NCI-H1417 treated with DMSO at 0.1 percent for 48 hours (cell line): ENCODE data around the gene ROBO2.

ENCODE experiments used
- DNase-seq: peaks from one replicate; lab custom pipeline; 2025; lab: John Stamatoyannopoulos, UW

ROBO2 gene

GRCh38 chr3:77039606-77040171, at the start of gene ROBO2:
Gene ROBO2 (plus strand): TSS chr3:77040099. CDS start chr3:77040786, 687 bp downstream.
- no peak for DNase-seq

- DNase-seq = no peak
These were observed 49.3 kb upstream of the ROBO2 start for GRCh38 chr3:76990606-76991005.

GRCh38 chr3:76991165-76991564, 48.7 kb upstream of the ROBO2 start:
- DNase-seq = no peak

GRCh38 chr3:76997733-76998132, 42.2 kb upstream of the ROBO2 start:
- DNase-seq = no peak

GRCh38 chr3:76998555-76998954, 41.3 kb upstream of the ROBO2 start:
- no peak for DNase-seq

- no peak for DNase-seq
These were observed 38.7 kb upstream of the ROBO2 start for GRCh38 chr3:77001062-77001701.

- DNase-seq = no peak
These were observed 25.7 kb upstream of the ROBO2 start for GRCh38 chr3:77014226-77014625.

- DNase-seq = no peak
These were observed 14.4 kb upstream of the ROBO2 start for GRCh38 chr3:77025471-77025870.

- DNase-seq = no peak
These were observed 12.8 kb upstream of the ROBO2 start for GRCh38 chr3:77026904-77027634.

- no peak for DNase-seq
These were observed 11.9 kb upstream of the ROBO2 start for GRCh38 chr3:77028005-77028404.

GRCh38 chr3:77038468-77038929, 1.4 kb upstream of the ROBO2 start:
- peak; percentile 42 for DNase-seq

- DNase-seq = no peak
These were observed 831 bp upstream of the ROBO2 start for GRCh38 chr3:77038930-77039605.

GRCh38 chr3:77040216-77040615, 317 bp downstream of the ROBO2 start:
- DNase-seq = no peak

GRCh38 chr3:77040926-77041722, 1.2 kb downstream of the ROBO2 start:
- no peak for DNase-seq

GRCh38 chr3:77041811-77042210, 1.9 kb downstream of the ROBO2 start:
- no peak for DNase-seq

GRCh38 chr3:77042343-77042742, 2.4 kb downstream of the ROBO2 start:
- DNase-seq = no peak

GRCh38 chr3:77042882-77043281, 3.0 kb downstream of the ROBO2 start:
- DNase-seq = no peak

GRCh38 chr3:77045686-77046085, 5.8 kb downstream of the ROBO2 start:
- DNase-seq = no peak

- DNase-seq = no peak
These were observed 8.3 kb downstream of the ROBO2 start for GRCh38 chr3:77048186-77048585.

- DNase-seq = no peak
These were observed 11.7 kb downstream of the ROBO2 start for GRCh38 chr3:77051591-77051990.

GRCh38 chr3:77052051-77052501, 12.2 kb downstream of the ROBO2 start:
- DNase-seq = no peak
